CD4-positive, alpha-beta T cell treated with Interleukin-2 at 100 ng/mL for 4 hours (primary cell): ENCODE data around the gene TEX264.

Source experiments
- DNase-seq: peaks from one replicate; pipeline ENCODE4 v3.0.0-alpha.2; 2020; ENCODE audit warnings: low spot score

The TEX264 gene

DNA sequence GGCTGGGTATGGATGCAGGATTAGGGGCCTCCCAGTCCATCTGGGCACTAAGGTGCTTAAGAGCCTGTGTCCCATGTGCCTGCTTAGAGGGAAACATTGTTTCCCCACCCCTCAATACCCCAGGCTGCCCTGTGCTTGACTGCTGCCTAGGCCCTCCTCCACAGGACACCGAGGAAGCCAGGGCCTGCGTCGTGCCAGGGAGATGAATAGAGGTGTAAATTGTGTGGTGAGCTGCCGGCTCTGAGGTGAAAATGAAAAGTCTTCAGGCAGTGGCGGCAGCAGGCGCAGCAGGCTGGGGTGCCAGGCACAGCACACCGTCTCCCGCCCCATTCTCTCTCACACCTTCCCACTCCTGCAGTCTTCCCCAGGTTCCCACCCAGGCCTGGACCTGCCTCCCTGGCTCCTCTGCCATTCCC is 21.9 kb downstream of the TEX264 start:
- DNase-seq = no peak

DNA sequence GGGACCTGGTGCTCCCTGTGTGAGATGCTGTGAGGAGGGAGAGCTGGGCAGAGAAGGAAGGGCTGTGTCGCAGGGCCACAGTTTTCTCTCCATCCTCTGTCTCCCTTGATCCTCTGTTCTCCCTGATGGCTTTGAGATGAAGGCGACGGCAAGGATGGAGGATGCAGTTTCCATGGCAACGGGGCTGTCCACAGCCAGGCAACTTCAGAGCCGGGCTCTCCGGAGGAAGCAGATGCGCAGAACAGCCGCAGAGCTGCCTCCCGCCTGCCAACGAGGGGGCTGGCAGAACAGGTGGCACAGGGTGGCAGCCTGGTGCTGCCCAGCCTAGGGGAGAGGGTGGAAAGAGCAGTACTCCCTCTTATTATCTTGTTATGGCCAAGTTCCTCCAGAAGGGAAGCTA is 25.9 kb downstream of the TEX264 start:
- no peak for DNase-seq

DNA sequence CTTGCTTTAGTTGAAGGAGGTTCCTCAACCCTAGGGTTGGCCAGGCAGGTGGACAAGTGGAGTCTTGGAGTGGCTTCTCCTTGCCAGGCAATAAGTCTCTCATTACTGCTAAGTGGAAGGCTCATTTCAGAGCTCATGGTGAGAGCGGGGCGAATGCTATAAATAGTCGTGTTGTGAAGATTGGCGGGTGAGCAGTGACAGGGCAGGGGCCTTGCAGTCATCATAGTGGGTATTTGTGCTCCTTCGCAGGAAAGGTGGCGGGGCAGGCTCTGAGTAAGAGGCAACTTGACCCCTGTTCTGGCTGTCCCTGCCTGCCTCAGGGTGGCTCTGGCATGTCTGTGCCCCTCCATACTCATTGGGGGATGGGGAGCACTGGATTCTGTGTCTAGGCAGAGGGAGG is 27.2 kb downstream of the TEX264 start:
- no peak for DNase-seq

DNA sequence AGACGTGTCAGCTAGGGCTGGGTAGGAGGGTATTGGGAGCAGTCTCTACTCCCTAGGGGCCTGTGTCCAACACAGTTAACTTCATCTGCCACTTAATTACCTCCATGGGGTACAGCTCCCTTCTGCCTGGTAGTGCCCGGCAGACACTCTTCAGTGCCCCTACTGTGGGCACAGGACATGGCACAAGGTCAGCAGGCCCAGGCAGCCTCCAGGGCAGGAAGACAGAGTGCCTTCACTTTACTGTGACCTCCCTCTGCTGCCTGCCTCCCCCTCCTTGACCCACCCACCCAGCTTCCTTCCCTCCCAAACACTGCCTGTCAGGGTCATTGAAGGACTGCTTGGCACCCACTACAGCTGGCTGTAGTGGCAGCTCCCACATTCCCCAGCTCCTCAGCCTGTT is 29.4 kb downstream of the TEX264 start:
- no peak for DNase-seq

DNA sequence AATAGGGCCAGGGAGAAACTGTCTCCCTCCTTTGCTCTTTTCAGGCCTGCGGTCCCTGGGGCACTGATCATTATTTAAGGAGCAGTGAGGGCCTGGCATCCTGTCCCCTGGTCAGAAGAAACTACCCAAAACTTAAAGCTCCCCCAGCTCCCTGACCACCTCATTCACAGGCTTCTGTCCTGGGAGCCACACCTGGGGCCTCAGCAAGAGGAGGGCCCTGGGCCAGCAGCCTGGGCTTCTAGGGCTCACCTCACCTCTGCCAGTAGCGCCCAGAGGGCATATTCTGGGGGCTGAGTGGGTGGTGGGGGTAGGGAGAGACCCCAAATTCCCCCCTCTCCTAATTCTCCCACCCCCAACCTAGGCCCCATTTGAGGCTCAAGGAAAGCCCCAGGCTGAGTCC is 31.1 kb downstream of the TEX264 start:
- DNase-seq = no peak

DNA sequence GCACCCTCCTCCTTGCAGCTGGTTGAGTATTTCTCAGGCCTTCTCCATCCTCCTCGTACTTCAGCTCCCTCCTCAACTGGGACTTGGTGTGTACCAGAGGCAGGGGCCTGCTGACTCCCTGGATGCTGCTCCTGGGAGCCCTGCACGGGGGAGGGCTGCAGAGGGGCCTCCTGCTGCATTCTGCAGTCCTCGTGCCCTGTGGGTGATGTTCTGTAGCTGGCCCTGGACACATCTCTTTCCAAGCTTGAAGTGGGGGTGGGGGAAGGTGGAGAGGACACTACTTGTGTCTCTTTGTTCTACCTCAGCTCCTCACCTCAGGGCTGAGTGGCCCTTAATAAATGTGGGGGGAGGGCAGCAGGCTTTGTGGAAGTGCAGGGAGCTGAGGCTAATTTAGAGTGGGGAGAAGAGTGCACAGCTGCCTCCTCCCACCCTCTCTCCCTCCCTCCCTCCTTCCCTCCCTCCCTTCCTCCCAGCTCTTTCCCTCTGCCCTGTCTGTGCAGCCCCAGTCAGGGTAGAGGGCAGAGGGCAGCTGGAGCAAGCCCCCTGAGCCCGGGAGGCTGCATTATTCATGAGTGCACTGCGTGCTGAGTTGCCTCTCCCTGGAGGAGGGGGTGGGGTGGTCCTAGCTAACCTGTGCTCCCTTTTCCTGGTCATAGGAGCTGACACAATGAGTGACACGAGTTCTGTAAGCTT is 32.2 kb downstream of the TEX264 start:
- DNase-seq = no peak

DNA sequence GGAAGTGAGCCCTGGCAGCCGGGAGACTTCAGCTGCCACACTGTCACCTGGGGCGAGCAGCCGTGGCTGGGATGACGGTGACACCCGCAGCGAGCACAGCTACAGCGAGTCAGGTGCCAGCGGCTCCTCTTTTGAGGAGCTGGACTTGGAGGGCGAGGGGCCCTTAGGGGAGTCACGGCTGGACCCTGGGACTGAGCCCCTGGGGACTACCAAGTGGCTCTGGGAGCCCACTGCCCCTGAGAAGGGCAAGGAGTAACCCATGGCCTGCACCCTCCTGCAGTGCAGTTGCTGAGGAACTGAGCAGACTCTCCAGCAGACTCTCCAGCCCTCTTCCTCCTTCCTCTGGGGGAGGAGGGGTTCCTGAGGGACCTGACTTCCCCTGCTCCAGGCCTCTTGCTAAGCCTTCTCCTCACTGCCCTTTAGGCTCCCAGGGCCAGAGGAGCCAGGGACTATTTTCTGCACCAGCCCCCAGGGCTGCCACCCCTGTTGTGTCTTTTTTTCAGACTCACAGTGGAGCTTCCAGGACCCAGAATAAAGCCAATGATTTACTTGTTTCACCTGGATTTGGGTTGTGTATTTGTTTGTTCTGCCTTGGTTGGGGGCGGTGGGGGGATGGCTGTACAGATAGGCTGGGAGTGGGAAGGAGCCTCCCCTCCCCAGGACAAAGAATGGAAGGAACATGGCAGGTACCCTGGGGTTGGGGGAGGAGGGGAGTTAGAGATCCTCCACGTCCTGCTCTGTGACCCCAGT is 32.9 kb downstream of the TEX264 start:
- no peak for DNase-seq

DNA sequence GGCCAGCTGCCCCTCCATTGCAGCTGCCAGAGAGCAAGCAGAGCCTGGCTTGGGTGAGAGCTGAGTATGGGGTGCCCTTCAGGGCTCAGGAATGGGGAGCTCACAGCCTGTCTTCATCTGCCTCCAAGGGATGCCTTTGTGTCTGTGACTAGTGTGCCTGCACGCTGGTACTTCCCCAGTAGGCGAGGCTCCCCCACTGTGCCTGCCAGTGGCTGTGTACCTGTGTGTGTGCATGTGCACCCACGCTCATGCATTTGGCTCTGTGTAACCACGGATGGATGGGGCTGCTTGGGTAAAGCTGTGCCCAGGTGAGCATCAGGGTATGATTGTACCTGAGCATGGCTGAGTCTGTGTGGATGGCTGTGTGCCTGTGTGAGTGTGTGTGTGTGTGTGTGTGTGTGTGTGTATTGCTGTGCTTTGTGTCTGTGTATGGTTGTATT is 33.5 kb downstream of the TEX264 start:
- DNase-seq = no peak

DNA sequence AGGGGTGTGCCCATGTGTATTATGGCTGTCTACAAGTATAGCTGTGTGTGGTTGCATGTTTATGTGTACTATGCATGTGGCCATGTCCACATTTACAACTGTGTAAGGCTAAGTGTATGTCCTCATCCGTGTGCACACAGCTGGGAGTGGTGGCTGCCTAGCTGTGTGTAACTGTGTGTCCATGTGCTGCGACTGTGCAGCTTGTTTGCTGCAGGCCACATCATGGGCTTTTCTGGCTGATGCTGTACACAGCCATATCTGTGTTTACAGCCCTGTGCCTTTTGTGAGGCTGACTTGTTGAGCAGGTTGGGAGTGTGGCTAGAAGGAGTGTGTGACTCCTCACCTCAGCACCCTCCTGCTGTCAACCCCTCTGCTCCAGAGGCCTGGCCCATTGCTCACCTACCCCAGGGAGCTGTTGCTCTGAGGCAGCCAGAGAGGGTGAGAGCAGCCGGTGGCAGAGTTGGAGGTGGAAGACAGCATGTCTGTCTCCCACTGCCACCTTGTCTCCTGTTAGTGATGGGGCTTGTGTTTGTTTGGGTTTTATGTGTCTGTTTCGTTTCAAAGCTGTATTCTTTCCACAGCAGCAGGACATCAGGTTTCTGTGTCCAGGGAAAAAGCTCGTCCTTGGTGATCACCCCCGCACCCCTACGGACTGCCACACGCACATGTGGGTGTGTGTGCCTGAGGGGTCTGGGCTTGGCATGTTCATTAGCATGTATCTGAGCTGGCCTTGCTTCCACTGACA is 34.4 kb downstream of the TEX264 start:
- no peak for DNase-seq

DNA sequence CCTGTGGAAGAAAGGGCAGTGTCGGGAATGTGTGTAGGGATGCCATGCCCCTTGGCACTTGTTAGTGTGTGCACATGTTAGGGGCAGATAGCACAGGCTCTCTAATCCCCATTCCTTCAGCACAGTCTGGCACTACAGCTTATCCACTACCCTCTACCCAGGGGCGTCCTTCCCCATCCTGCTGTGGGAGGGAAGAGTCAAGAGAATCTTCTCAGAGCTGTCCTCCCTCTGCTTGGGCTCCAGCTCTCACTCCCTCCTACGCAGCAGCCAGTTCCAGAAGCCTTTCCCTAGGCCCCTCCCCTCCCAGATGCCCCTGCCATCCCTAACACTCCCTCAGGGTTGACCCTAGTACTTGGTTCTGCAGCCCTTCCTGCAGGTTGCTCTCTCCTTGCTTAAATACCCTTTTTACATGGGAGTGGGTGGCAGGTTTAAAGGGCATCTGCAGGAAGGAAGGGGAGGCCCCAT is 35.0 kb downstream of the TEX264 start:
- no peak for DNase-seq

DNA sequence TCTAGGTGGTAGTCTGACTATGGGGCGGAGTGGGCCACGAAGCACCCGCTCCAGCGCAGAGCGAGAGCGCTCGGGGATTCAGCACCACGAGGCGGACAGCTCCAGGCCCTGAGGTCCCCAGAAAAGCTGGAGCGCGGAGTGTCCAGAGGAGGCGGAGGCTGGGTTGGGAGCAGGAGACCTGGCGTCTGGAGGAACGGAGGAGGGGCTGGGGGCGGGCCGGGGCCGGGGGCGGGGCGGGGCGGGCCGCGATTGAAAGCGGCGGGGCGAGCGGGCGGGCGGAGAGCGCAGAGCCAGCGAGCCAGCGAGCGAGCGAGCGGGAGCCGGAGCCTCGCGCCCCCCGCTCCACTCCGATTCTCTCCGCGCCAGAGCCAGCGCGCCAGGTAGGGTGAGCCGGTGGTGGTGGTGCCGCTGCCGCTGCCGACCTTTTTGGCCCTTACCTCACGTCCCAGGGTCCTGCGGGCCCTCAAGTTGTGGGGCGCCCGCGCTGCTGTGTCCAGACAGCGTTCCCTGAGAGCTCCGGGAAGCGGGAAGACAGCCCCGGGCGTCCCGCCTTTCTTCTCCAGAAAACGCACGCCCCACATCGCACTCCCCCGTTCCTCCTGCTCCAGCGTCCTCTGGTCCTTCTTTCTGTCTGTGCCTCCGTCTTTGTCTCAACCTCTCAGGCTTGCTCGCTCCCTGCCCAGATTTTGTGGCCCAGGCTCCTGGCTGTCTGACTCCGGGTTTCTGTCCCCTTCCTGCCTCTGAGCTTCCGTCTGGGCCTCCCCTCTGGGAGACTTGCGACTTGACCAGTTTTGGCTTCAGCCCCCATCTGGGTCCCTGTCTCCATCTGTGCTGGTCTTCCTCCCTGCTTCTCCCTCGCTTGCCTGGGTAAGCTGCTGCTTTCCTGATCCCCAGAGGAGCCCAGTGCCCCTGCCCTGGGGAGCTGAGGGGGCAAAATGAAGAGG is 36.0 kb downstream of the TEX264 start, which contains the start of gene GRM2:
TSS of gene GRM2 (plus strand) at position 281 of the 944 bp plus-strand sequence. CDS start 1,916 bp downstream, outside the sequence.
- no peak for DNase-seq

DNA sequence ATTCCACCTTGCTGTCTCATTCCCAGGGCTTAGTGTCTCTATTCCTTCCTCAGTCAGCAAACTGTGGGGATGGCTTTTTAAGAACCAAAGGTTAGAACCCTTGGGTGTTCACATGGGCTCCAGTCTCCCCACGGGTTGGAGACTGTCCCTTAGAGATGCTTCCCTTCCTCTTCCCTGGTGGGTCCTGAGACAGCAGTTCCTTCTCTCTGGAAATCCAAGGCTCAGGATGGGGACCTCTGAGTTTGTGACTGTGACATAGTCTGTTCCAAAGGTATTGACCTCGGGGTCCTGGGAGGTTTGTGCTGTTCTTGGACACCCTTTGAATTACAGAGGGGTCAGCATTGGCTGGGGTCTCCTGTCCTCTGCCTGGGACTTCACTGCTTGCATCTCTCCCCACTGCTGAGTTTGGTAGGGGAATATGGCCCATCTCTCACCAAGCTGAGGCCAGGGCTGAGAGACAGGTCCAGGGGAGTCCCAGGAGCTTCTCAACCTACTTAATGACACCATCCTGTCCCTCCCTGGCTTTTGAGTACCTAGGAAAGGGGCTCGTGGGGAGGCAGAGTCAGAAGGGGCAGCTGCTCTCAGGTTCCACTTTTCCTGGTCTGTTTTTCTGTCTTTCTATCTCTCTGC is 37.3 kb downstream of the TEX264 start:
- no peak for DNase-seq

DNA sequence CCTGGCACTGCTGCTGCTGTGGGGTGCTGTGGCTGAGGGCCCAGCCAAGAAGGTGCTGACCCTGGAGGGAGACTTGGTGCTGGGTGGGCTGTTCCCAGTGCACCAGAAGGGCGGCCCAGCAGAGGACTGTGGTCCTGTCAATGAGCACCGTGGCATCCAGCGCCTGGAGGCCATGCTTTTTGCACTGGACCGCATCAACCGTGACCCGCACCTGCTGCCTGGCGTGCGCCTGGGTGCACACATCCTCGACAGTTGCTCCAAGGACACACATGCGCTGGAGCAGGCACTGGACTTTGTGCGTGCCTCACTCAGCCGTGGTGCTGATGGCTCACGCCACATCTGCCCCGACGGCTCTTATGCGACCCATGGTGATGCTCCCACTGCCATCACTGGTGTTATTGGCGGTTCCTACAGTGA is 38.0 kb downstream of the TEX264 start:
- no peak for DNase-seq

DNA sequence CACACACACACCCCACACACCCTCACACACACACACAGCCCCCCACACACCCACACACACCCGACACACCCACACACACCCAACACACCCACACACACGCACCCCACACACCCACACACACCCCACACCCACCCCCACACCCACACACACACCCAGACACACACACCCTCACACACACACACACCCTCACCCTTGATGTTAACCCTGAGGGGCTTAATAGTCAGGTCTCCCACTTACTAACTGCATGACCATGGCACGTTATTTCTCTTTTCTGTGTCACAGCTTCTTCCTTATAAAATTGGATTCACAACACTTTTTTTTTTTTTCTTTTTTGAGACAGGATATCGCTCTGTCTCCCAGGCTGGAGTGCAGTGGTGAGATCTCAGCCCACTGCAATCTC is 38.6 kb downstream of the TEX264 start:
- DNase-seq = no peak

DNA sequence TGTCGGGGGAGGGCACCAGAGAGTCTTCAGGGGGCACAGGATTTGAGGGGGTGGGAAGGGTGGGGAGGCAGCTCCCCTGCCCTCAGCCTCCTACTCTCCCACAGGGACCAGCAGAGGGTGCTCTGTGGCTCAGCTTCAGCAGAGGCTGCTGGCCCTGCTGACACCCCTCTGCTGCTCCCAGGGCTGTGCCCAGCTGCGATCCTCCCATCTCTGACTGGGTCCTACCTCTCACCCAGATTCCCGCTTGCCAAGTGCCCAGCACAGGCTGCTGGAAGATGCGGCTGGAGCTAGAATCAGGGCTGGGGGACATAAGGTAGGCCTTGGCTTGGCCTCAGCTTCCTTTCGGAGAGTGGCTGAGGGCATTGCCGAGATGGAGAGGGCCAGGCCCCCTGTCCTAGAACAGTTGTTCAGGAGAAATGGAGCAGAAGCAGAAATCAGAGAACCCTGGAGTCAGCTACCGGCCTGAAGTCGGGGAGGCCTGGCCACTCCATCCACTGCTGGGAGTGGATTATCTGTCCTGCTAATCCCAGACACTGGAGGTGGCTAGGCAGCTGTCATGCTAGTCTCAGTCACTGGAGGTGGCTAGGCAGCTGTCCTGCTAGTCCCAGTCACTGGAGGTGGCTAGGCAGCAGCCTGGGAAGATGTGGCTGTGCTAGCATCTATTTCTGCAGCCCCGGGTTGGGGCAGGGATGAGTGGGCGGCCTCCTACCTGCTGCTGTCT is 39.7 kb downstream of the TEX264 start:
- DNase-seq = no peak

DNA sequence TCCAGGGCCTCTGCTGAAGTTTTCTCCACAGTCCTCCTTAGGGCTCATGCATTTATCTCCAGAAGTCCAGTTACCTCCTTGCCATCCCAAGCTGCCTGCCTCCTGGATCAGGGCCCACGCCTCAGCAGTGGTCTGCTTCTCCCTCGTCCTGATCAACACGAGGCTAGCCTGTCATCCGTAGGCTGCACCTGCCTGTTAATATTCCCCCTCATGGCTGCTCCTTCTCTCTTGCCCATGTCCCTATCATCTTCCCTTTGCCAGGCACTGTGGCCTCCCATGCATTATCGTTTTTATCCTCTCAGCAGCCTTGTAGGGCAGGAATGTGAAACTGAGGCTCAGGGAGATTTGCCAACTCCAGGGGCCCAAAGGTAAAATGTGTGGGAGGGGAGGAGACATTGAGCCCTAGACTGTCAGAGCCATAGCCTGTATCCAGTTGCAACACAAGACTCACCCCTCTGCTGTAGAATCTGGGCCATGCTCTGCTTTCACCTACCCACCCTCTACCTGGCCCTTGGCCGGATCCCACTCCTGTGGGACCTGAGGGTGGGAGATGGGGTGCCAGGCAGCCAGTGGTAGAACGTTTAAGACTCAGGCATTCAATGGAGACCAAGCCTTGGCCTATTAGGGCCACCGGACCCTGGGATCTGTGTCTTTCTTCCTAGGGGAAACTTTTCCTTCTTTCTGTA is 40.4 kb downstream of the TEX264 start:
- DNase-seq = no peak

DNA sequence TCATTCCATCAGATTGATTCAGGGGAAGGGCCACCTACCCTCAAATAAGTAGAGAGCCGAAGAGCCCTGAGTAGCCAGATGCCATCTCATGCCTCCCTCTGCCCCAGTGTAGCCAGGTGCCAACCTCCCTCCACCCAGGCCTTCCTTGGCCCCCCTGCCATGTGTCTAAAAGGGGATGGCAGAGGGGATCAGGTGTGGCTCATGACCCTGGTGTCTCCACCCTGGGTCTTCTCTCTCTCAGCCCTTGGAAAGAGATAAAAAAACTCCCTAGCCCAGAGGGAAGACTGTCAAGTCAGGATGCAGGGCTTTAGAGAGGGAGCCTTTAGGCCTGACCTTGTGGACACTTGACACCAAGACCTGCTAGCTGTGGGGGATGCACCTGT is 41.0 kb downstream of the TEX264 start:
- no peak for DNase-seq

DNA sequence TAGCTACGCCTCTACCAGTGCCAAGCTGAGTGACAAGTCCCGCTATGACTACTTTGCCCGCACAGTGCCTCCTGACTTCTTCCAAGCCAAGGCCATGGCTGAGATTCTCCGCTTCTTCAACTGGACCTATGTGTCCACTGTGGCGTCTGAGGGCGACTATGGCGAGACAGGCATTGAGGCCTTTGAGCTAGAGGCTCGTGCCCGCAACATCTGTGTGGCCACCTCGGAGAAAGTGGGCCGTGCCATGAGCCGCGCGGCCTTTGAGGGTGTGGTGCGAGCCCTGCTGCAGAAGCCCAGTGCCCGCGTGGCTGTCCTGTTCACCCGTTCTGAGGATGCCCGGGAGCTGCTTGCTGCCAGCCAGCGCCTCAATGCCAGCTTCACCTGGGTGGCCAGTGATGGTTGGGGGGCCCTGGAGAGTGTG is 41.5 kb downstream of the TEX264 start:
- no peak for DNase-seq

DNA sequence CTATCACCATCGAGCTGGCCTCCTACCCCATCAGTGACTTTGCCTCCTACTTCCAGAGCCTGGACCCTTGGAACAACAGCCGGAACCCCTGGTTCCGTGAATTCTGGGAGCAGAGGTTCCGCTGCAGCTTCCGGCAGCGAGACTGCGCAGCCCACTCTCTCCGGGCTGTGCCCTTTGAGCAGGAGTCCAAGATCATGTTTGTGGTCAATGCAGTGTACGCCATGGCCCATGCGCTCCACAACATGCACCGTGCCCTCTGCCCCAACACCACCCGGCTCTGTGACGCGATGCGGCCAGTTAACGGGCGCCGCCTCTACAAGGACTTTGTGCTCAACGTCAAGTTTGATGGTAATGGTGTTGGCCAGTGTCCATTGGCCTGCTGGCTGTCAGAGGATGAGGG is 41.9 kb downstream of the TEX264 start:
- DNase-seq = no peak
